ENCODE measurements around the gene DDX3X. TPM values are rescaled to one million over a fixed set of nuclear protein-coding genes. Genes with fewer than 3 reads are reported as not detected.

Gene DDX3X
- total and polyA plus RNA-seq, 9 of the 15 experiments (the other 6 are each of a cell fraction or from before 2014, with no cell fraction given) = 51.3 to 232 (median 138) TPM

GRCh38 chrX:41333744-41334362, at the start of gene DDX3X (continued):
- TF ChIP-seq POLR2AphosphoS5 (IDR thresholded peaks at IDR 0.05; ENCODE audit: control insufficient read depth, insufficient read depth, low read depth, low read length) (peak; percentile 98), PHB (CRISPR knock-in tag; IDR thresholded peaks at IDR 0.05) (no peak), GTF2B (IDR thresholded peaks at IDR 0.05; ENCODE audit: extremely low read depth, insufficient read length) (peak; percentile 91), PCBP1 (IDR thresholded peaks at IDR 0.05; ENCODE audit: low read depth, low read length, poor library complexity, severe bottlenecking) (no peak), ZNF232 (CRISPR knock-in tag; IDR thresholded peaks at IDR 0.05) (no peak), GABPB1 (CRISPR knock-in tag; IDR thresholded peaks at IDR 0.05) (no peak), MAFF (IDR thresholded peaks at IDR 0.05; ENCODE audit: low read length) (0 out of 2 replicates have a peak, but pooled peaks have one; percentile 12), TAL1 (IDR thresholded peaks at IDR 0.05) (no peak), CBX5 (IDR thresholded peaks at IDR 0.05; ENCODE audit: borderline replicate concordance, low read depth) (no peak), TFAM (CRISPR knock-in tag; conservative IDR thresholded peaks at IDR 0.05) (no peak), MTA3 (IDR thresholded peaks at IDR 0.05; ENCODE audit: borderline replicate concordance) (peak; percentile 97), FOSL1 (tag; conservative IDR thresholded peaks at IDR 0.05) (peak; percentile 56; the same call in 1 of the 2 replicates), YY1 (IDR thresholded peaks at IDR 0.05; ENCODE audit: borderline replicate concordance in 1 of 3, control insufficient read depth in 1 of 3, extremely low read depth in 1 of 3, insufficient read depth in 3 of 3, insufficient read length in 1 of 3, insufficient replicate concordance in 2 of 3, low read depth in 1 of 3, low read length in 2 of 3) (no peak), CBFA2T2 (conservative IDR thresholded peaks at IDR 0.05) (no peak), HDAC3 (IDR thresholded peaks at IDR 0.05; ENCODE audit: borderline replicate concordance, partially characterized antibody) (no peak), HMG20A (CRISPR knock-in tag; conservative IDR thresholded peaks at IDR 0.05) (no peak), ZC3H11A (IDR thresholded peaks at IDR 0.05; ENCODE audit: low read depth, low read length) (no peak), BRD9 (IDR thresholded peaks at IDR 0.05; ENCODE audit: low read depth, partially characterized antibody) (no peak), TAF1 (IDR thresholded peaks at IDR 0.05; ENCODE audit: control insufficient read depth, extremely low read depth, insufficient read depth, low read length, severe bottlenecking) (peak; percentile 74), HDAC2 (IDR thresholded peaks at IDR 0.05) (no peak), NCOR1 (IDR thresholded peaks at IDR 0.05) (peak; percentile 41; the same call in 1 of the 2 replicates), ZBTB2 (IDR thresholded peaks at IDR 0.05) (peak; percentile 14; the same call in 1 of the 2 replicates), RBM25 (IDR thresholded peaks at IDR 0.05; ENCODE audit: low read depth, low read length, severe bottlenecking) (no peak), MYBL2 (IDR thresholded peaks at IDR 0.05; ENCODE audit: low read depth) (no peak), MYBL2 (CRISPR knock-in tag; IDR thresholded peaks at IDR 0.05; ENCODE audit: borderline replicate concordance) (no peak), ATF6 (CRISPR knock-in tag; IDR thresholded peaks at IDR 0.05) (no peak)
